HG03378 (cell line): ENCODE results near the gene UBE2L3.
"Not testable (repeated sequence)": the region's sequence is repeated elsewhere in the genome, so short reads cannot be mapped to it uniquely, and the experiment has no call there.

ENCODE experiments used
- ATAC-seq: cut with Tn5 transposase; IDR thresholded peaks from one replicate; pipeline ENCODE4 v1.9.1; 2021; ENCODE audit warnings: mild to moderate bottlenecking, moderate library complexity; ENCODE audit not compliant: unreplicated experiment

UBE2L3 gene

DNA sequence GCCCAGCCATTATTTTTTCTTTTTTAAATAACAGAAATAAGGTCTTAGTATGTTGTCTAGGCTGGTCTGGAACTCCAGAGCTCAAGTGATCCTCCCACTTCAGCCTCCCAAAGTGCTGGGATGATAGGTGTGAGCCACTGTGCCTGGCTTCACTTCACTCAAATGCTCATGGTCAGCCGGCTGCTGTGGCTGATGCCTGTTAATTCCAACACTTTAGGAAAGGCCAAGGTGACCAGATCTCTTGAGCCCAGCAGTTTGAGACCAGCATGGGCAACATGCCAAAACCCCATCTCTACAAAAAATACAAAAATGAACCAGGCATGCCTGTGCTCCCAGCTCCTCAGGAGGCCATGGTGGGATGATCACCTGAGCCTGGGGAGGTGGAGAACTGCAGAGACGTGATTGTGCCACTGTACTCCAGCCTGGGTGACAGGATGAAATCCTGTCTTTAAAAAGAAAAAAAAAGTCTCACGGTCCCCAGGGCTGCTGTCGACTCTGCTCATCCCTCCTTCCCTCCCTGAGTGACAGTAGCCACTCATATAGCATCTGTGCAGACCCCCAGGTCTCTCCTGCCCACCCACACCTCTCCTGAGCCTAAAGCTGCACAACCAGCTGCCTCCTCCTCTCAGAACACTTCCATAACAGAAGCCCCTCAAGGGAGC, 58.7 kb downstream of the UBE2L3 start:
- no peak for ATAC-seq

DNA sequence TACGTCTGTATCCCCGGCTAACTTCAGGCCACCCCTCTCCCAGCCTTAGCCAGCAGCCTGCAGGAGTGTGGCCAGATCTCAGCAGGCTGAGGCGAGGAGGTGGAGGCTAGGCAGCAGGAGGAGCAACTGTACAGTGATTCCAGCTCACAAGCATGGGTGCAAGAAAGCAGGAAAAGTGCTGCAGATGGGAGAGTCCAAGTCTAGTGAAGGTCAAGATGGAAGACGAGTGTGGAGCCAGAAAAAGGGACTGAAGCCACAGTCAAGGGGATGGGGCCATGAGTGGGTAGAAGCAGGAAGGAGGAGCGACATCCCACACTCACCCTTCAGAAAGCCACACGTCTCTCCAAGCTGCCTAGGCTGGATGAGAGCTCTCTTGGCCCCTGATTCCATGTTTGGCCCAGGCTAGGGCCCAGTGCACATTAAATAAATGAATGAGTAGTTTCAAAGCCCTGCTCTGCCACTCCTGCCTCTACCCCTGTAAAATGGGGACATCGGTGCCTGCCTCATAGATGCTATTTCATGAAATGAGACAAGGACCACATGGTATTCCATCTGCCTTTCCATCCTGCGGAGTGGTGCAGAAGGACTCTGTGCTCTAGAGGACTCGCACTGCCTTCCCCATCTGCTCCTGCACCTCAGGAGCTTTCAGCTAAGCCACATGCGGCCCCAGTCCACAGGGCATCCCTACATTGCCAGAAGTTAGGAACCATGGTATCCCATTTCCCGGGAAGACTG, 59.4 kb downstream of the UBE2L3 start:
- ATAC-seq, result no peak

DNA sequence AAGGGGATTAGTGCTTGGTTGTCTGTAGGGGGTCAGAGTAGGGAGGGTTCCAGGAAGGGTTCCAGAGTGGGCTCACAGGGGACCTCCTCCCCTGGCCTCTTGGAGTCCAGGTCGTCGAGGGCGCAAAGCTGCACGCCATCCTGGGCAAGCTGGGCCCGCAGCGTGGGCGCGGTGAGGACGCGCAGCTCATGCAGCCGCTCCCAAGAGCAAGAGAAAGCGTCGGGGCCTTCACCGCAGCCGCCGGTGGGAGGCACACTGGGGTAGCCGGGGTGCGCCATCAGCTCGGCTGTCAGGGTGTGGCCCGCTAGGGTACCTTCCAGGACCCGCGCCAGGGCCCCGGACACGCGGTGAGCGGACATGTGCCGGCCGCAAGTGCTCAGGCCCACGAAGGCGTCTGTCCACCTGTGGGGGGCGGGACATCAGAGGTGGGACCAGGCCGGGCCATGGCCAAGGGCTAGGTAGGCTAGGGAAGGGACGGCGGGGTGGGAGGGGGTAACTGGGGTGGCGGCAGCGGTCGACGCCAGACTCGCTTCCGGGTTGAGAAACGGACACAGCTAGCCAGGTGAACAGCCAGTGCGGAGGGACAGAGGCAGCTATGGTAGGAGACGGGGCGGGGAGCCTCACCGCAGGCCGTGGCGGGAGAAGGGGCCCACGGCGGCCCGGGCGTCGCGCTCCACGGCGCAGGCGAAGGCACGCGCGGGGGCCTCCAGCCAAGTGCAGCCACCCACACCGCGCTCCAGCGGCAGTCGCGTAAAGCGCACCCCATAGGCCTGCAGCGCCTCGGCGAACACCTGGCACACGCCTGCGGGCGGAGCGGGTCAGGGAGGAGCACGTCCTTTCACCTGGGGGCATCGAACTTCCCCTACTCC, 61.1 kb downstream of the UBE2L3 start:
- ATAC-seq, result no peak

DNA sequence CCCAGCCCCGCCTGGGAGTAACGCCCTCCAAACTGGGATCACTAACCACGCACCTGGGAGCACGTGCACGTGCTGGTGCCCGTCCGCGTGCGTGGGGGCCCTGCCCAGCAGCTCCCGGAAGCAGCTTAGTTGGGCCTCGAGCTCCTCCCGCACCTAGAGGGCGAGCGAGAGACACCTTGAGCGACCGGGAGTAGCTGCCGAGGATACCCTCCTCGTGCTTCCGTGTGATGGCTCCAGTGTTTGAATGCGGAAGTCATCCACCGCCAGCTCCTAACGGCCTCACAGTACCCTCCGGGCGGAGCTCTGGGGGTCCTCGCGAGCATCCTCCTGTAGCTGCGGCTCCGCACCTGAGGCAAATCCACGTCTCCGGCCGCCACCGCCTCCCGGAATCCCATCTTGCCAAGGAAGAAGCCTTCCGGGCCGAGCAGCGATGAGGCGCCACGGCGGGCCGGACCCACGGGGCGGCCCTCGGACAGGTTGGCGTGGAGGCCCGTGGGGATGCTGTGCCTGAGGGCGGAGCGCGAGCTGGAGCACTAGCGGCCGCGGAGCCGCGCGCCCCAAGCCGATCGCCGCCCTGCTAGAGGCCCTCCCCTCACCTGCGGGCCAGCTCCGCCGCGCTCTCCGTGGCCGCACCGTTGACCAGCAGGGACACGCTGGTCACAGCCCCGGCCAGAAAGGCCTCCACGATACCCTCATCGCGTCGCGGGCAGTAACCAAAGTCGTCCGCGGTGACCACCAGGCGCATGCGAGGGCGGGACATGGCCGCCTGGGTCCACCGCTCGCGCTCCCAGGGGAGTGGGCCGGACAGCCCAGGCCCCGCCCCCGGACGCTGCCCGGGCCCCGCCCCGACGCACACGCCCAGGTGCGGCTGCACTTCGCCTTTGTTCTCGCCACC, 62.0 kb downstream of the UBE2L3 start, which contains the start of gene YDJC:
TSS of gene YDJC (minus strand) at position 768 of the 895 bp plus-strand sequence. CDS start at position 760, 8 bp downstream.
- ATAC-seq, result peak; percentile 71

DNA sequence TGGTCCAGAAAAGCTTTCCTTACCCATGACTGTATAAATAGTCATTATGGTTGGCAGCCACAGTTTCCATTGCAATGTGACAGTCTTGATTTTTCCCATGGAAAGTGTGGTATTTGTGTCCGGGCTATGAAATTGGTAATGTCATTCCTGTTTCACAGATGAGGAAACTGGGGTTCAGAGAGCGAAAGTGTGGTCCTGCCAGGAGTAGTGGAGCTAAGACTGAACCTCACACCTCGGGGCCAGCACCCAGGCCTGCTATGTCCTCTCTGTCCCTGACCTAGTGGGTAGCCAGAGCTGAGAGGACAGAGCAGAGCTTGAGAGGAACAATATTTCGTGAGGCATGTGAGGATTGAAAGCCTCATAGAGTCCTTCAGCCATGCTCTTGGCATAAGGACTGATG, 63.5 kb downstream of the UBE2L3 start:
- no peak for ATAC-seq

DNA sequence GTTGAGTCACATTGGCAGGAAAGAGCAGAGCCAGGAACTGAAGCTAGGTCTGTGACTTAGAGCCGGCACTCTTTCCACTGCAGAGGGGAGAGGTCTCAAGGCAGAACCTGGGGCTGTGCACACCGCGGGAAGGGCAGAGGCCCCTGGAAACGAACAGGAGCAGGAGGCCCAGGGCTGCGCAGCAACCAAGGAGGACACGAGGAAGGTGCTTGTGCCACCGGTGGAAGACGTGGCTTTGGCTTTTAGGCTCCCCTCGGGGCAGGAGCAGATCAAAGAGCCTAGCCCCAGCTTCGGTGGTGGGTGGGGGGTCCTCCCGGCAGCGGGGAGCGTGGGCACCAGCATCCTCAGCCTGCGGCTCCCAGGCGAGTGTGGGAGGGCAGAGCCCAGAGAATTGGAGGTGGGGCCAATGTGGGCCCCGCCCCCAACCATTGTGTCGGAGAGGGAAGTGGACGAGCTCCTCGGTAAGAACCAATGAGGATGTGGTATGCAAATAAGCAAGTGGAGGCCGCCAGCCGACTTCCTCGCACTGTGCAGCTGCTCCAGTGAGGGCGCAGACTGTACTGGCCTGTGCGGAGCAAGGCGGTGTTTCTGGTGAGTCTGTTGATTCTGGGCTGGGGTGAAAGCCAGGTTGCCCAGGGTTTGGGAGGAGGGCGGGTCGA, 64.9 kb downstream of the UBE2L3 start, which contains the start of gene CCDC116:
TSS of gene CCDC116 (plus strand) at position 524 of the 659 bp plus-strand sequence. CDS start 422 bp downstream, outside the sequence.
- no peak for ATAC-seq

DNA sequence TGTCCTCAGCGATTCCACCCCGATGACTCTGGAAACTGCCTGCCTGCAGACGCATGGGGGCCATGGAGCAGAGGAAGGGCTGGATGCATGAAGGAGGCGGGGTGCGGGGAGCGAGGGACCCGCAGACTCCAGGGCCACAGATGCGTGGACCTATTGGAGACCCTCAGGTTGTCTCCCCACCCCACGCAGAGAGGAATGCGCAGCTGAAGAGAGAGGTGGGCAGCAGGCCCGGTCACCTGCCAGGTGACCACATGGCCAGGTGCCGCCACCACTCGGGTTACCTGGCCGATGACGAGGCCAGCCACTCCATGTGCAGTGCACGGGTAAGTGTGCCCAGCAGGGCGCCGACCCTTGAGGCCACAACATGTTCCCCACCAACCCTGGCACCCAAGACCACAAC, 65.4 kb downstream of the UBE2L3 start:
- ATAC-seq, result no peak

DNA sequence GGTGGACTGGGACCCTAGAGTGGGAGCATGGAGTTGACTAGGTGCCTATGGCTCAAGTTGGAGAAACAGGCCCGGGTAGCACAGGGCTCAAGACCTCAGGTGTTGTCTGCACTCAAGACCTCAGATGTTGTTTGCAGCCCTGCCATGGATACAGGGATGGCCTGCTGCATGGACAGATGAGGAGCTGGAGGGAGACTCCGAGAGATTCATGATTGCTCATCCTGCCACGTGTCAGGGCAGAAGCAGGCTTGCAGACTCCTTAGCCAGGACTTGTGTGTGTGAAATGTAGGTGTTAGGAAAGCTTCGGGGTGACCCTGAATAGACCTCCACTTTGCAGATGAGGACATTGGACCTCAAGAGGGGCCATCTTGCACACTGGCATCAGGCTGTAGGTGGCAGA, 66.0 kb downstream of the UBE2L3 start:
- ATAC-seq, result no peak

DNA sequence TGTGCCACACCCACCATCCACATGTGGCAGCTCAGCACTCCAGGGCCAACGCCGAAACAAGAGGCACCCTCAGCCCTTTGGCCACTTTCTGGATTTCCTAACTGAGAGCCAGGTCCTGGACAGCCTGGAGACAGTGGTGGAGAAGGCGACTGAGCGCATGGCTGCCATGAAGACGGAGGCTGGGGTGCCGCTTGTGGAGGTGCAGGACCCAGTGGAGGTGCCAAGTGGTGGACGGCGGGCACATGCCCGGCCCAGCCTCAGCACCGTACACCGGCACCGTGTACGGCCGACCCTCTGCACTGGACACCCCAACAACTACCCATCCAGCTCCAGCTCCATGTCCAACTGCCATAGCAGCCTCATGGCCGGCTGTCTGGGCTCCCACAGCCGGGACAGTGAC, 66.6 kb downstream of the UBE2L3 start:
- no peak for ATAC-seq

DNA sequence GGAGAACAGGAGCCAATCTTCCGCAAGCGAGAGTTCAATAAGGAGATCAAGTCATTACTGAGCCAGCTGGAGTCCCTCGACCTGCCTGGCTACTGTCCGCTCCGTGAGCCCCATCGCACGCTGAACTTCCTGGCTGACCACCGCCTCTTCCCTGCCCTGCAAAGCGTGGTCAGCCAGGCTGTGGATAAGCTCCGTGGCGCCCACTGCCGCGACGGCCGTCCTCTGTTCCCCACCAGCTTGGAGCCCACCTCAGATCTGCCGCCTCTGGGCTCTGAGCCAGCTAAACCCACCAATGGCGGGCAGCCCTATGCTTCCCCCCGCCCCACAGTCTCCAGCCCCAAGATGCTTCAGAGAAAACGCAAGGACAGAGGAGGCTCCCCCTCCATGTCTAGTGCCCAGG, 67.3 kb downstream of the UBE2L3 start:
- ATAC-seq, result no peak

DNA sequence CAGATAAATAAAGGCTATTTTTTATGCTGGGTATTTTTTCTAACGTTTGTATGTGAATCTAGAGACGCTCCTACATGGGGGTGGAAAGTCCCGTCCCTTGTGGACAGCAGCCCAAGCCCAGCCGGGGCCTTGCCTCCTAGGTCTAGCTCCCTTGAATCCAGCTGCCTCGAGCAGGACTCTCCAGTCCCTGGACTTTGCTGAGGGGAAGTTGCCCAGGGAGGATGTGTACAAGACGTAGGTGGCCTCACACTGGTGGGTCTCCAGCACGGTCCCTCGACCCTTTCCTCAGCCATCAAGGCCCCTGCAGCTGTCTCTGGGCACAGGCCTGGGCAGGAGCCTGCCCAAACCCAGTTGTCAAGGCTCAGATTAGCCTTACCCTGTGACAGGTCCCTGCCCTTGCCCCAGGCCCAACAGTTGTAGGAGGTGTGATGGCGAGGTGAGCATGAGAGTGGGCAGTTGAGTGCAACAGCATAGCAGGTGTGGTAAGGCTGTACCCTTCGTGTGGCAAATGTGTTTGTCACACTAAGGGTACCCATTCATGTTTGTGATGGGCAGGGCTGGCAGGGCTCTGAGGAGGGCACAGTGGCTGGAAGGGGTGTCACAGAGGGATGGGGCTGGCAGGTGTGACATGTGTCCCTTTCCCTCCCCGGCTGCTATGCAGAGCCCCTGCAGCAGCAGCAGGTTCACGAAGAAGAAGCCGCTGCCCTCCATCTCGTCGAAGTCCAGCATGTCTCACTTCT, 68.4 kb downstream of the UBE2L3 start:
- ATAC-seq, result no peak

DNA sequence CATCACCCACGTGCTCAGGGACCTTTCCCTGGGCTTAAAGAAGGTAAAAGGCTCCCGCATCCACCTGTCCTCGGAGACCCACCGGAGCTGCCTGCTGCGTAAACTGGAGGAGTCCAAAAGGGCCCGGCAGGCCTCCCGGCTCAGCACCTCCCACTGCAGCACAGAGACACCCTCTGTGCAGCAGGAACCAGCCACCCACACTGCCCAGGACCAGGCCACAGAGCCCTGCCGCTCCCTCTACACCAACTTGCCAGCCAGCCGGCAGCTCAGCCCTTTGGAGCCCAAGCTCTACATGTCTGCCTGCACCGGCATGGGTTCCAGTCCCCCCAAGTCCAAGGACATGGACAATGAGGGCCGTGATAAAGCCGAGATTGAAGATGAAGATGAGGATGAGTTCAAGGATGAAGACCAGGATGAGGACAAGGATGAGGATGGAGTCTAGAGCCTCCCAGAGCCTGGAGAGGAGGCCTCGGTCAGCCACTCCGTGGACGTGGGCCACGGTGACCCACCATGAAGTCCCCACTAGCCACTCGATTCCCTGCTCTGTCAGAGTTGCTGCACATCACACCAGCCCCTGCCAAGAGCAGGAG, 69.2 kb downstream of the UBE2L3 start:
- ATAC-seq, result no peak

DNA sequence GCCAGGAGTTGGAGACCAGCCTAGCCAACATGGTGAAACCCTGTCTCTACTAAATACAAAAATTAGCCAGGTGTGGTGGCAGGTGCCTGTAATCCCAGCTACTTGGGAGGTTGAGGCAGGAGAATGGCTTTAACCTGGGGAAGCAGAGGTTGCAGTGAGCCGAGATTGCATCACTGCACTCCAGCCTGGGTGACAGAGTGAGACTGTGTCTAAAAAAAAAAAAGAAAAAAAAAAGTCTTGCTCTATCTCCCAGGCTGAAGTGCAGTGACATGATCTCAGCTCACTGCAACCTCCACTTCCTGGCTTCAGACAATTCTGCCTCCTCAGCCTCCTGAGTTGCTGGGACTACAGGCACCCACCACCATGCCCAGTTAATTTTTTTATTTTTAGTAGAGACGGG, 69.9 kb downstream of the UBE2L3 start:
- not testable (repeated sequence) for ATAC-seq

DNA sequence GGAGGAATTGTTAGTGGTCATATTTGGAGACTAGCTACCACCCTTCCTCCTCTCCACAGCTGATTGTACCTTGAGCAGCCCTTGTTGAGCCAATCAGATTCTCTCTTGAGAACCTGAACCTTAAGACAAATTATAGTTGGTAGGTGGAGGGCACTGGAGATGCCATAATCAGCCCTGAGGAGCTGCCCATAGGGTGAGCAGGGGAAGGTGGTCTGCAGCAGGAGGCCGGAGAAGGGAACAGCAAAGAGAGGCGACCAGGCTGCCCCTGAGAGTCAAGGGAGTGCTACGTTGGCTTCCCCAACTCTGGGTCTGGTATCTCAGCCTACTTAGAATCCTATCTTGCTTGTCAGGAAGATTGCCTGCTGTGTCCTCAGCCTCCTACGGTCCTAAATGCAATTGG, 71.8 kb downstream of the UBE2L3 start:
- ATAC-seq, result no peak

DNA sequence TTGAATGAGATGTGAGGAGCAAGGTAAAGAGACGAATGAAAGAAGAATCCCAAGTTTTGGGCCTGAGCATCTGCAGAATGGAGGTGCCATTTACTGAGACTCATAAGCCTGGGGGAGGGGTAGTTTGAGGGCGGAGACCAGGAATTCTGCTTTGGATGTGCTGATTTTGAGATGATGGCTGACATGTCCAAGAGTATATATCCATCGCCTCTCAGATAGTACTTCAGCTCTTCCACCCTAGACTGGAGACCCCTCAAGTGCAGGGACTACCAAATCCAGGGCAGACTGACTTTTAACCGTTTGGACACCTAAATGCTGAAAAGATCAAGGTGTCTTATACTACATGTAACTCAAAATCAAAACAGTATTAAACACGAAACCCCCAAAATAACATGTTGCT, 73.3 kb downstream of the UBE2L3 start:
- ATAC-seq, result no peak

DNA sequence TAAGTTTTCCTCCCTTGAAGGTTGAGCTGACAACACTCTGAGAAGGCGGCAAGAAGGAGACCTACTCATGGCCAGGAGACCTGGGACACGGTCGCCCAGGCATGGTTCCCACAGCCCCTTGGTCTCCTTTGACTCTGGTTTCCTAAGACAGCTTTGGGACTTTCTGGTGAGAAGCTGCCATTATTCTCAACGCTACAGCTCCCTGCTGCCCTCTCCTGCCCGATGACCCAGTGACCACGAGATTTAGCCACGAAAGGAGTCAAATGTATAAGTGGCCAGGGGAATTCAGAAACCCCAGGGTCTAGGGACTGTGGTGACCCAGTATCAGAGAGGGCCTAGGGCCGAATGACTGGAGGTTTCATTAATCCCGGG, 73.9 kb downstream of the UBE2L3 start:
- peak; percentile 10 for ATAC-seq

DNA sequence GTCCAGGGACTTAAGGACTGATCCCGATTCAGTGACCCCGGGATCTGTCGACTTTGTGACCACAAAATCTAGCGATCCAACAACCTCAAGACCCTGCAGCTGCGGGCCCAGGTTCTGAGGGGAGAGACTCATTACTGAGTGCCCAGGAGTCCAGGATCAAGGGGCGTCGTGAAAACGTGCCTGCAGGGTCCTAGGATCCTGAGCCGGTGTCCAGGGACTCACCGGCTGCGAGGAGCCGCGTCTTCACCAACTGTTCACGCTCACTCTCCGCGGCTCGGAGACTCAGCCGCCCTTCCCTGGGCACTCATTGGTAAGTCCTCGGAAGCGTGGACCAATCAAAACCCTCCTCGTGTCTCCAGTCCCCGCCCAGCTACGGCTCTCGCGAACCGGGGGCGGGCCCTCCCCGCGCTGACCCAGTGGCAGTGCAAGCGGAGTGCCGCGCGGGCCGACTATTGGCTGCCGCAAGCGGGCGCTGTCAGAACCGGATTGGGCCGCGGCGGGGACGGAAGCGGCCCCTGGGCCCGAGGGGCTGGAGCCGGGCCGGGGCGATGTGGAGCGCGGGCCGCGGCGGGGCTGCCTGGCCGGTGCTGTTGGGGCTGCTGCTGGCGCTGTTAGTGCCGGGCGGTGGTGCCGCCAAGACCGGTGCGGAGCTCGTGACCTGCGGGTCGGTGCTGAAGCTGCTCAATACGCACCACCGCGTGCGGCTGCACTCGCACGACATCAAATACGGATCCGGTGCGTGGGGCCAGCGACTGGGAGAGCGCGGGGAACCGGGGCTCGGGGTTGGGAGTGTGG, 74.5 kb downstream of the UBE2L3 start, which contains the start of gene SDF2L1:
TSS of gene SDF2L1 (plus strand) at position 514 of the 795 bp plus-strand sequence. CDS start at position 549, 35 bp downstream.
- ATAC-seq, result peak; percentile 93
